Measurements from ENCODE around the gene SOBP.

SOBP gene

DNA sequence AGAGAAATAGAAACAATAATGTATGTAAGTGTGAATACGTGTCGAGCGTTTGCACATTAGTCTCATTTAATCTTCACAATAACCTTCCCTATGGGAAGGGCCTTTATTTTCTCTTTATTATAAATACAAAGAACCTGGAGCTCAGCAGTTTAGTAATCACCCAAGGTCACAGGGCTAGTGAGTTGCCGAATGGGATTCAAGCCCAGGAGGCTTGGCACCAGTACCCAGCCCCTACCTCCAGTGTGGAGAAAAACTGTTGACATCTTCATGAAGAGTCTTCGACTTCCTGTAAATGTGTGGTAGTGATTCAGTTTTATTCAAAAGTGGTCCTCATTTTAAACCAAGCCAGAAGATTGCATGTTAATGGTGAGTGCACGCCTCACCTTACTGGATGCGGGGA lies 171.4 kb downstream of the SOBP start:
- no peaks in the 10 kb centered on the region for H3K36me3 ChIP-seq (ENCODE audit: insufficient read depth, insufficient read length, low read length)
- H3K27me3 ChIP-seq (ENCODE audit: insufficient read depth, insufficient read length): no peaks in the 10 kb centered on the region
- DNase-seq (ENCODE audit: low read depth, low spot score): no peak
- H3K4me3 ChIP-seq (ENCODE audit: insufficient read length, low read depth): no peak overlapping the region
- H3K9ac ChIP-seq (ENCODE audit: insufficient read length, low read depth): no peak overlapping the region
- no peak for TF ChIP-seq YY1 (IDR thresholded peaks at IDR 0.05; ENCODE audit: insufficient read depth, insufficient read length)
- no peak for TF ChIP-seq ZNF274 (IDR thresholded peaks at IDR 0.05; ENCODE audit: low read depth, low read length)
- TF ChIP-seq SUZ12 (IDR thresholded peaks at IDR 0.05; ENCODE audit: extremely low read depth, insufficient read depth, insufficient read length): no peak
- H3K4me1 ChIP-seq (ENCODE audit: insufficient read depth, insufficient read length): peaks cover 2% of the 10 kb centered on the region
- H3K9me3 ChIP-seq (ENCODE audit: insufficient read depth, low read length): no peaks in the 10 kb centered on the region

GRCh38 chr6:107662333-107662732 lies 172.4 kb downstream of the SOBP start:
- Histone ChIP-seq H3K36me3 (ENCODE audit: insufficient read depth, insufficient read length, low read length) (no peaks in the 10 kb centered on the region), H3K4me1 (ENCODE audit: insufficient read depth, insufficient read length) (peaks cover 3% of the 10 kb centered on the region), H3K27me3 (ENCODE audit: insufficient read depth, insufficient read length) (no peaks in the 10 kb centered on the region), H3K4me3 (ENCODE audit: insufficient read length, low read depth) (no peak overlapping the region), H3K9ac (ENCODE audit: insufficient read length, low read depth) (no peak overlapping the region), H3K9me3 (ENCODE audit: insufficient read depth, low read length) (no peaks in the 10 kb centered on the region)
- TF ChIP-seq ZNF274 (IDR thresholded peaks at IDR 0.05; ENCODE audit: low read depth, low read length) (no peak), YY1 (IDR thresholded peaks at IDR 0.05; ENCODE audit: insufficient read depth, insufficient read length) (no peak), SUZ12 (IDR thresholded peaks at IDR 0.05; ENCODE audit: extremely low read depth, insufficient read depth, insufficient read length) (no peak)
- DNase-seq (ENCODE audit: low read depth, low spot score): no peak

GRCh38 chr6:107663308-107663707 lies 173.4 kb downstream of the SOBP start:
- no peak overlapping the region for H3K4me3 ChIP-seq (ENCODE audit: insufficient read length, low read depth)
- H3K9me3 ChIP-seq (ENCODE audit: insufficient read depth, low read length): no peaks in the 10 kb centered on the region
- H3K27me3 ChIP-seq (ENCODE audit: insufficient read depth, insufficient read length): no peaks in the 10 kb centered on the region
- TF ChIP-seq ZNF274 (IDR thresholded peaks at IDR 0.05; ENCODE audit: low read depth, low read length) (no peak), SUZ12 (IDR thresholded peaks at IDR 0.05; ENCODE audit: extremely low read depth, insufficient read depth, insufficient read length) (no peak), YY1 (IDR thresholded peaks at IDR 0.05; ENCODE audit: insufficient read depth, insufficient read length) (no peak)
- H3K9ac ChIP-seq (ENCODE audit: insufficient read length, low read depth): no peak overlapping the region
- peaks cover 5% of the 10 kb centered on the region for H3K4me1 ChIP-seq (ENCODE audit: insufficient read depth, insufficient read length)
- H3K36me3 ChIP-seq (ENCODE audit: insufficient read depth, insufficient read length, low read length): no peaks in the 10 kb centered on the region
- DNase-seq (ENCODE audit: low read depth, low spot score): no peak

DNA sequence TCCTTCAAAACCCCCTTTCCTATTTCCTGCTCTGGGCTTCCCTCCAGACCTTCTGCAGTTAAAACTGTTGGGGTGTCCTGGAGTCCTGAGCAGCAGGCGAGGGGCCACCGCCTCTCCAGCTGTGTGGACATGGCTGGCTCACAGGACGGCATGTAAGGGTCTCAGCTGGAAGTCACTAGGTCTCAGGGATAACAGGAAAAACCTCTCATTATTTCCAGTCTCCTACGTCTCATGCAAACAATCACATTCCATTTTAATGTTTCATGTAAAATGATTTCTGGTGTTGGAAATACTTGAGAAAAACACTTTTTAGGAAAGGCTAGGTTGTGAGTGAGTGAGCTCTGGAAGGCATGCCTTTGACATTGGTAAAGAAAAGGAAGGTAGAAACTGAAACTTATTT lies 175.5 kb downstream of the SOBP start:
- DNase-seq (ENCODE audit: low read depth, low spot score): no peak
- H3K4me3 ChIP-seq (ENCODE audit: insufficient read length, low read depth): no peak overlapping the region
- no peaks in the 10 kb centered on the region for H3K27me3 ChIP-seq (ENCODE audit: insufficient read depth, insufficient read length)
- no peaks in the 10 kb centered on the region for H3K9me3 ChIP-seq (ENCODE audit: insufficient read depth, low read length)
- H3K9ac ChIP-seq (ENCODE audit: insufficient read length, low read depth): no peak overlapping the region
- TF ChIP-seq ZNF274 (IDR thresholded peaks at IDR 0.05; ENCODE audit: low read depth, low read length) (no peak), SUZ12 (IDR thresholded peaks at IDR 0.05; ENCODE audit: extremely low read depth, insufficient read depth, insufficient read length) (no peak), YY1 (IDR thresholded peaks at IDR 0.05; ENCODE audit: insufficient read depth, insufficient read length) (no peak)
- no peaks in the 10 kb centered on the region for H3K36me3 ChIP-seq (ENCODE audit: insufficient read depth, insufficient read length, low read length)
- H3K4me1 ChIP-seq (ENCODE audit: insufficient read depth, insufficient read length): peaks cover 5% of the 10 kb centered on the region

GRCh38 chr6:107666084-107666980 lies 176.4 kb downstream of the SOBP start:
- DNase-seq (ENCODE audit: low read depth, low spot score): no peak
- TF ChIP-seq ZNF274 (IDR thresholded peaks at IDR 0.05; ENCODE audit: low read depth, low read length) (no peak), YY1 (IDR thresholded peaks at IDR 0.05; ENCODE audit: insufficient read depth, insufficient read length) (no peak), SUZ12 (IDR thresholded peaks at IDR 0.05; ENCODE audit: extremely low read depth, insufficient read depth, insufficient read length) (no peak)
- no peak overlapping the region for H3K9ac ChIP-seq (ENCODE audit: insufficient read length, low read depth)

GRCh38 chr6:107666981-107667601 lies 177.2 kb downstream of the SOBP start:
- H3K36me3 ChIP-seq (ENCODE audit: insufficient read depth, insufficient read length, low read length): no peaks in the 10 kb centered on the region
- no peaks in the 10 kb centered on the region for H3K27me3 ChIP-seq (ENCODE audit: insufficient read depth, insufficient read length)
- H3K4me1 ChIP-seq (ENCODE audit: insufficient read depth, insufficient read length): peaks cover 5% of the 10 kb centered on the region
- no peak overlapping the region for H3K9ac ChIP-seq (ENCODE audit: insufficient read length, low read depth)
- H3K9me3 ChIP-seq (ENCODE audit: insufficient read depth, low read length): no peaks in the 10 kb centered on the region
- TF ChIP-seq ZNF274 (IDR thresholded peaks at IDR 0.05; ENCODE audit: low read depth, low read length) (no peak), SUZ12 (IDR thresholded peaks at IDR 0.05; ENCODE audit: extremely low read depth, insufficient read depth, insufficient read length) (no peak), YY1 (IDR thresholded peaks at IDR 0.05; ENCODE audit: insufficient read depth, insufficient read length) (no peak)
- H3K4me3 ChIP-seq (ENCODE audit: insufficient read length, low read depth): no peak overlapping the region
- no peak for DNase-seq (ENCODE audit: low read depth, low spot score)

More at GRCh38 chr6:107666084-107666980, 176.4 kb downstream of the SOBP start:
- H3K36me3 ChIP-seq (ENCODE audit: insufficient read depth, insufficient read length, low read length): no peaks in the 10 kb centered on the region
- no peak overlapping the region for H3K4me3 ChIP-seq (ENCODE audit: insufficient read length, low read depth)
- peaks cover 5% of the 10 kb centered on the region for H3K4me1 ChIP-seq (ENCODE audit: insufficient read depth, insufficient read length)
- no peaks in the 10 kb centered on the region for H3K27me3 ChIP-seq (ENCODE audit: insufficient read depth, insufficient read length)
- H3K9me3 ChIP-seq (ENCODE audit: insufficient read depth, low read length): no peaks in the 10 kb centered on the region

GRCh38 chr6:107667790-107668189 lies 177.9 kb downstream of the SOBP start:
- no peak overlapping the region for H3K4me3 ChIP-seq (ENCODE audit: insufficient read length, low read depth)
- no peaks in the 10 kb centered on the region for H3K36me3 ChIP-seq (ENCODE audit: insufficient read depth, insufficient read length, low read length)
- peaks cover 5% of the 10 kb centered on the region for H3K4me1 ChIP-seq (ENCODE audit: insufficient read depth, insufficient read length)
- TF ChIP-seq ZNF274 (IDR thresholded peaks at IDR 0.05; ENCODE audit: low read depth, low read length): no peak
- TF ChIP-seq YY1 (IDR thresholded peaks at IDR 0.05; ENCODE audit: insufficient read depth, insufficient read length): no peak
- no peak for TF ChIP-seq SUZ12 (IDR thresholded peaks at IDR 0.05; ENCODE audit: extremely low read depth, insufficient read depth, insufficient read length)
- H3K9ac ChIP-seq (ENCODE audit: insufficient read length, low read depth): no peak overlapping the region
- H3K27me3 ChIP-seq (ENCODE audit: insufficient read depth, insufficient read length): no peaks in the 10 kb centered on the region
- no peaks in the 10 kb centered on the region for H3K9me3 ChIP-seq (ENCODE audit: insufficient read depth, low read length)
- no peak for DNase-seq (ENCODE audit: low read depth, low spot score)
